GM23248 (cell line): Measurements from ENCODE around the gene WEE2. TPM values are rescaled to one million over a fixed set of nuclear protein-coding genes. Genes with fewer than 3 reads are reported as not detected.
A peak's percentile ranks its signal among the peaks of the same experiment; 100 is the strongest.

Experiments
- DNase-seq: peaks from one replicate; pipeline ENCODE4 v3.0.0-alpha.2; 2015
- H2AFZ ChIP-seq: fragments of 200-600 bp; sonication (generic); 2 replicates; pipeline ENCODE4 v1.6.1; 2016; ENCODE audit warnings: antibody characterized with exemption
- H3F3A ChIP-seq: fragments of 200-600 bp; sonication (generic); 2 replicates; pipeline ENCODE4 v1.6.1; 2016; ENCODE audit warnings: mild to moderate bottlenecking, antibody characterized with exemption, mixed run types; ENCODE audit not compliant: insufficient read depth
- H3K27ac ChIP-seq: fragments of 200-600 bp; sonication (generic); 2 replicates; pipeline ENCODE4 v1.5.1; 2016; ENCODE audit warnings: mild to moderate bottlenecking
- H3K27me3 ChIP-seq: fragments of 200-600 bp; sonication (generic); replicated peaks from 2 replicates; pipeline ENCODE4 v1.6.1; 2016; ENCODE audit warnings: mild to moderate bottlenecking; ENCODE audit not compliant: insufficient read depth
- H3K36me3 ChIP-seq: fragments of 200-600 bp; sonication (generic); 2 replicates; pipeline ENCODE4 v1.6.1; 2016; ENCODE audit warnings: low read depth, mild to moderate bottlenecking
- H3K4me1 ChIP-seq: fragments of 200-600 bp; sonication (generic); 2 replicates; pipeline ENCODE4 v1.6.1; 2016; ENCODE audit warnings: mild to moderate bottlenecking; ENCODE audit not compliant: insufficient read depth
- H3K4me2 ChIP-seq: fragments of 200-600 bp; sonication (generic); one replicate; pipeline ENCODE4 v1.6.1; 2016; ENCODE audit warnings: mild to moderate bottlenecking; ENCODE audit not compliant: unreplicated experiment
- H3K4me3 ChIP-seq: fragments of 200-600 bp; sonication (generic); 2 replicates; pipeline ENCODE4 v1.5.1; 2016; ENCODE audit warnings: mild to moderate bottlenecking
- H3K79me2 ChIP-seq: fragments of 200-600 bp; sonication (generic); 2 replicates; pipeline ENCODE4 v1.6.1; 2016; ENCODE audit warnings: mild to moderate bottlenecking; ENCODE audit not compliant: insufficient read depth
- H3K9ac ChIP-seq: fragments of 200-600 bp; sonication (generic); 2 replicates; pipeline ENCODE4 v1.6.1; 2016; ENCODE audit warnings: mild to moderate bottlenecking
- H3K9me2 ChIP-seq: fragments of 200-600 bp; sonication (generic); 2 replicates; pipeline ENCODE4 v1.6.1; 2016; ENCODE audit warnings: mixed run types, mild to moderate bottlenecking, moderate library complexity; ENCODE audit not compliant: insufficient read depth
- H3K9me3 ChIP-seq: fragments of 200-600 bp; sonication (generic); one replicate; pipeline ENCODE4 v1.6.1; 2017; ENCODE audit warnings: low read depth
- H4K20me1 ChIP-seq: fragments of 200-600 bp; sonication (generic); 2 replicates; pipeline ENCODE4 v1.6.0; 2016; ENCODE audit not compliant: insufficient read depth
- EZH2 ChIP-seq: fragments of 200-600 bp; sonication (generic); IDR thresholded peaks from 2 replicates; pipeline ENCODE4 v1.6.1; 2018; ENCODE audit warnings: antibody characterized with exemption, mild to moderate bottlenecking; ENCODE audit not compliant: insufficient read depth, poor library complexity, severe bottlenecking
- EZH2phosphoT487 ChIP-seq: fragments of 200-600 bp; sonication (generic); IDR thresholded peaks from 2 replicates; pipeline ENCODE4 v1.6.1; 2018; ENCODE audit warnings: antibody characterized with exemption, moderate library complexity, mild to moderate bottlenecking, low read depth; ENCODE audit not compliant: insufficient read depth
- WGBS, 2 experiments: methylation state at CpG; one replicate each; pipeline ENCODE4 v1.1.6; 2015 to 2017; ENCODE audit warnings: low lambda C conversion rate in 2 of 2, low coverage in 1 of 2; ENCODE audit errors: missing lambda C conversion rate in 2 of 2; 5-methylcytosine and 5-hydroxymethylcytosine counted together
- in situ Hi-C: fragments of 300-500 bp; cut with MboI; formaldehyde crosslinking; loops from 2 replicates; pipeline ENCODE4 v1.15.0; 2020
- polyA plus RNA-seq: library from polyadenylated mRNA; unstranded; fragments of >200 nt; fragmentation: Nextera tagmentation; extraction: Ambion mirVana; gene quantifications from 2 replicates; pipeline ENCODE4 v1.2.1, GENCODE V29; 2016
- total RNA-seq: library from RNA; depleted of rRNA; stranded (reverse); fragments of >200 nt; shearing (Covaris generic); gene quantifications from 2 replicates; pipeline ENCODE4 v1.2.3, GENCODE V29; 2014

The WEE2 gene
- total and polyA plus RNA-seq, 2 experiments from 2014 or later = not detected

DNA sequence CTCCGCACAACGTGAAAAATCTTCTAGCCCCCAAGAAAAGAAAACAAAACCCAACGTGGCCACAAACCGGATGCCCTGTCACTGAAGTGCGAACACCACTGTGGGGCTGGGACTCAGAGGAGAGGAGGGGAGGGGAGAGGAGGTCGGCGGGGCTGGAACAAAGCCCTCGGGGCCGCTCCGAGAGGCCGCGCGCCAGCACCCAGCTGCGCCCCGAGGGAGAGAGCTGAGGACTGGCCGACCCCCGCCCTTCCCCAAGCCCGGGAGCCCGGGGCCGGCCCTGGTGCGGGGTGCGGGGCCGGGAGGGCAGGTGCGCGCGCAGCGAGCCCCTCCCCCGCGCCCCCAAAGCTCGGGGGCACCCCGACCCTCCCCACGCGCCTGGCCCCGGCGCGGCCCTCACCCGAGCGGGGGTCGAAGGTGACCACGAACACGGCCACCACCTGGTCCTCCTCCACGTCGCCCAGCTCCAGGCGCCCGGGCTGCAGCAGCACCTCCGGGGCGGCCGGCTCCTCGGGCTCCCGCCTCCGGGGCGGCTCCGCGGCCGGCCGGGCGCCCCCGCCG is 6.6 kb upstream of the WEE2 start:
- H3K27ac ChIP-seq = no peak overlapping the region
- no peaks in the 10 kb centered on the region for H3K9me2 ChIP-seq
- WGBS, 2 experiments = 0 to 2% methylated on average over 1 to 18 of the region's 59 CpGs
- peak overlapping the region; percentile 86 for H2AFZ ChIP-seq
- H3K9ac ChIP-seq = peak overlapping the region; percentile 71
- in situ Hi-C loops = no loop called here
- TF ChIP-seq EZH2phosphoT487 = no peak
- TF ChIP-seq EZH2 = no peak
- H3K4me2 ChIP-seq = peak overlapping the region; percentile 50
- peak; percentile 66 for DNase-seq
- no peaks in the 10 kb centered on the region for H4K20me1 ChIP-seq
- H3K36me3 ChIP-seq = no peaks in the 10 kb centered on the region
- no peaks in the 10 kb centered on the region for H3K79me2 ChIP-seq
- peak overlapping the region; percentile 76 for H3K4me3 ChIP-seq
- no peaks in the 10 kb centered on the region; the same call in 1 of the 2 replicates for H3F3A ChIP-seq
- H3K9me3 ChIP-seq = no peaks in the 10 kb centered on the region
- H3K4me1 ChIP-seq = no peaks in the 10 kb centered on the region
- no peaks in the 10 kb centered on the region for H3K27me3 ChIP-seq

DNA sequence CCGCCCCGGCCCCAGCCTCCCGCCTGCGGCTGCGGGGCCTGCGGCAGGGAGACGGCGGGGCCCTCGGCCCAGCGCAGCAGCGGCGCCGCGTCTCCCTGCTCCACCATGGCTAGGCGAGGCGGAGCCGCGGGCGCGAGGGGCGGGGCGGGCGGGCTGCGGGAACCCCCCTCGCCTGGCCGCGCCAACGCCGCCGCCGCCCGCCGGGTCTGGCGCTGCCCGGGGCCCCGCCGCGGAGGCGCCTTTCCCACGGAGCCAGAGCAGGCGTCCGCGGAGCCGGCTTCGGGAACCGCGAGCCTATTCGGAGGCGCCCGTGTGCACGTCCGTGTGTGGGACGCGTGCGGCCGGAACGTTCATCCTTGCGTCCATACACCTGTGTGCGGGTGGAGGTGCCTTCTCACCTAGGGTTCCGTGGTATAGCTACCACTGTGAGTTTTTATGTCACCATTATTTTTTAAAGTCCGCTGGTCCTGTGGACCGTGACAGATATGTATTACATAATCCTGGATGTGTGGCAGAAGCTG is 6.0 kb upstream of the WEE2 start, which contains the start of gene DENND11:
TSS of gene DENND11 (minus strand) at position 120 of the 521 bp plus-strand sequence. CDS start at position 107, 13 bp downstream.
- Histone ChIP-seq H3K27me3 (no peaks in the 10 kb centered on the region), H2AFZ (peak within 1 kb of the TSS; percentile 86), H3F3A (no peaks in the 10 kb centered on the region; the same call in 1 of the 2 replicates), H3K9me2 (no peaks in the 10 kb centered on the region), H3K9ac (peak within 1 kb of the TSS; percentile 71), H3K4me2 (peak within 1 kb of the TSS; percentile 91), H4K20me1 (no peaks in the 10 kb centered on the region), H3K79me2 (no peaks in the 10 kb centered on the region), H3K4me1 (no peaks in the 10 kb centered on the region), H3K27ac (no peak within 1 kb of the TSS), H3K9me3 (no peaks in the 10 kb centered on the region), H3K36me3 (no peaks in the 10 kb centered on the region), H3K4me3 (peak within 1 kb of the TSS; percentile 79)
- in situ Hi-C loops = no loop called here
- TF ChIP-seq EZH2phosphoT487 (no peak), EZH2 (no peak)
- 1 to 4% methylated on average over 17 to 37 of the region's 62 CpGs for WGBS, 2 experiments
- peak; percentile 80 for DNase-seq

- Histone ChIP-seq H2AFZ (peak overlapping the region; percentile 80), H3K9me2 (no peaks in the 10 kb centered on the region), H4K20me1 (no peaks in the 10 kb centered on the region), H3K4me3 (peak overlapping the region; percentile 79), H3K9ac (no peak overlapping the region), H3K27ac (no peak overlapping the region), H3F3A (no peaks in the 10 kb centered on the region; the same call in 1 of the 2 replicates), H3K4me1 (no peaks in the 10 kb centered on the region), H3K79me2 (no peaks in the 10 kb centered on the region), H3K9me3 (no peaks in the 10 kb centered on the region), H3K36me3 (no peaks in the 10 kb centered on the region), H3K27me3 (no peaks in the 10 kb centered on the region), H3K4me2 (no peak overlapping the region)
- WGBS, 2 experiments = 28 to 33% methylated on average over 4 of the region's 4 CpGs
- TF ChIP-seq EZH2phosphoT487 = no peak
- no peak for TF ChIP-seq EZH2
- in situ Hi-C loops = no loop called here
- DNase-seq = no peak
These were observed 5.3 kb upstream of the WEE2 start for GRCh38 chr7:141702892-141703291.

DNA sequence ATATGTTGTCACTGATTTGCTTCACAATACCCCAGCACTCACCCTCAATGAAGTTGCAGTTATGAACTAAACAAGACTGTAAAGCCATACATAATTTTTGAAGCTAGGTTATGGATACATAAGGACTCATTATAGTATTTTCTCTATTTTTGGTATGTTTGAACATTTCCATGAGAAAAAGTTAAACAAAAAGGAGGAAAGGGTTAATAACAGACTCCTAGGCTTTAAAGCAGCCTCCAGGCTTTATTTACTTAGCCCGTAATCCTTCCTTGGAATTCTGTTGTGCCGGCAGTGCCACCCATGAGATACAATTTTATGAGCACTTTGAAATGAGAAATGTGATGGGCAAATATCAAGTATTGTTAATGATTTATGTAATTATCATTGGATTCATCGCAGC is 4.0 kb upstream of the WEE2 start:
- no peaks in the 10 kb centered on the region for H3K9me2 ChIP-seq
- no peaks in the 10 kb centered on the region for H3K9me3 ChIP-seq
- H3K27me3 ChIP-seq = no peaks in the 10 kb centered on the region
- DNase-seq = no peak
- H3K9ac ChIP-seq = no peak overlapping the region
- no peaks in the 10 kb centered on the region for H3K4me1 ChIP-seq
- no peak overlapping the region for H3K27ac ChIP-seq
- H4K20me1 ChIP-seq = no peaks in the 10 kb centered on the region
- H3F3A ChIP-seq = no peaks in the 10 kb centered on the region; the same call in 1 of the 2 replicates
- WGBS, 2 experiments = 61 to 62% methylated on average over 3 of the region's 3 CpGs
- TF ChIP-seq EZH2 = no peak
- TF ChIP-seq EZH2phosphoT487 = no peak
- H3K4me2 ChIP-seq = no peak overlapping the region
- no peak overlapping the region for H2AFZ ChIP-seq
- no peaks in the 10 kb centered on the region for H3K79me2 ChIP-seq
- no peak overlapping the region for H3K4me3 ChIP-seq
- no peaks in the 10 kb centered on the region for H3K36me3 ChIP-seq
- in situ Hi-C loops = no loop called here
